H9 (cell line): Measurements from ENCODE around the gene MIR17HG. TPM values are rescaled to one million over a fixed set of nuclear protein-coding genes. Genes with fewer than 3 reads are reported as not detected.

Experiments
- DNase-seq: peaks from one replicate; pipeline ENCODE4 v3.0.0-alpha.2; 2017
- H2AFZ ChIP-seq: one replicate; pipeline ENCODE4 v1.6.1; 2013; ENCODE audit warnings: mild to moderate bottlenecking, low read length, control low read depth, moderate library complexity
- H2AK5ac ChIP-seq: 2 replicates; pipeline ENCODE4 v1.6.1; 2013; ENCODE audit warnings: low read length, control low read depth, mixed read lengths; ENCODE audit not compliant: insufficient read length
- H2BK120ac ChIP-seq: one replicate; pipeline ENCODE4 v1.6.1; 2013; ENCODE audit warnings: low read depth, mild to moderate bottlenecking, low read length, control low read depth, inconsistent platforms; ENCODE audit not compliant: poor library complexity, severe bottlenecking
- H2BK12ac ChIP-seq: 2 replicates; pipeline ENCODE4 v1.6.1; 2013; ENCODE audit warnings: low read length, control low read depth, mixed read lengths, low read depth; ENCODE audit not compliant: insufficient read length
- H2BK15ac ChIP-seq: 2 replicates; pipeline ENCODE4 v1.6.1; 2013; ENCODE audit warnings: low read depth, low read length, control low read depth
- H2BK20ac ChIP-seq: one replicate; pipeline ENCODE4 v1.6.1; 2013; ENCODE audit warnings: low read depth, mild to moderate bottlenecking, low read length, control low read depth, inconsistent platforms; ENCODE audit not compliant: poor library complexity, severe bottlenecking
- H2BK5ac ChIP-seq: 2 replicates; pipeline ENCODE4 v1.6.1; 2013; ENCODE audit warnings: low read length, control low read depth, mixed read lengths; ENCODE audit not compliant: insufficient read length
- H3K14ac ChIP-seq: 2 replicates; pipeline ENCODE4 v1.6.1; 2013; ENCODE audit warnings: low read length, control low read depth; ENCODE audit not compliant: insufficient read depth
- H3K18ac ChIP-seq: 2 replicates; pipeline ENCODE4 v1.6.1; 2013; ENCODE audit warnings: low read depth, mild to moderate bottlenecking, mixed read lengths, low read length, control low read depth; ENCODE audit not compliant: insufficient read length
- H3K23ac ChIP-seq: 2 replicates; pipeline ENCODE4 v1.6.1; 2013; ENCODE audit warnings: low read length, control low read depth, mixed read lengths, low read depth; ENCODE audit not compliant: insufficient read length
- H3K23me2 ChIP-seq: 2 replicates; pipeline ENCODE4 v1.6.1; 2013; ENCODE audit warnings: low read depth, mild to moderate bottlenecking, mixed read lengths, low read length, control low read depth; ENCODE audit not compliant: insufficient read length, poor library complexity, severe bottlenecking
- H3K27ac ChIP-seq: 2 replicates; pipeline ENCODE4 v1.5.1; 2013; ENCODE audit warnings: low read length, control low read depth, mixed read lengths, low read depth; ENCODE audit not compliant: insufficient read length
- H3K27me3 ChIP-seq: 2 replicates; pipeline ENCODE4 v1.6.1; 2013; ENCODE audit warnings: low read length, control low read depth, inconsistent platforms; ENCODE audit not compliant: insufficient read depth
- H3K4ac ChIP-seq: 2 replicates; pipeline ENCODE4 v1.6.1; 2013; ENCODE audit warnings: low read depth, mild to moderate bottlenecking, control low read depth, inconsistent platforms, low read length, moderate library complexity
- H3K4me1 ChIP-seq: 2 replicates; pipeline ENCODE4 v1.6.1; 2013; ENCODE audit warnings: low read length, control low read depth, inconsistent platforms; ENCODE audit not compliant: insufficient read depth
- H3K4me2 ChIP-seq: 2 replicates; pipeline ENCODE4 v1.6.1; 2013; ENCODE audit warnings: low read length, control low read depth, mixed read lengths; ENCODE audit not compliant: insufficient read length, insufficient read depth
- H3K56ac ChIP-seq: 2 replicates; pipeline ENCODE4 v1.6.1; 2013; ENCODE audit warnings: low read depth, mild to moderate bottlenecking, mixed read lengths, low read length, control low read depth; ENCODE audit not compliant: insufficient read length
- H3K79me1 ChIP-seq: 2 replicates; pipeline ENCODE4 v1.6.1; 2013; ENCODE audit warnings: low read depth, mild to moderate bottlenecking, moderate library complexity, low read length, control low read depth, inconsistent platforms; ENCODE audit not compliant: insufficient read depth, poor library complexity, severe bottlenecking
- H3K79me2 ChIP-seq: 2 replicates; pipeline ENCODE4 v1.6.1; 2013; ENCODE audit warnings: low read length, control low read depth, inconsistent platforms; ENCODE audit not compliant: insufficient read depth
- H3K9ac ChIP-seq: 2 replicates; pipeline ENCODE4 v1.6.1; 2013; ENCODE audit warnings: low read length, control low read depth, mixed read lengths; ENCODE audit not compliant: insufficient read length; ENCODE audit errors: extremely low read depth
- H3K9me3 ChIP-seq: one replicate; pipeline ENCODE4 v1.6.1; 2013; ENCODE audit warnings: low read depth, low read length, inconsistent platforms; ENCODE audit not compliant: control insufficient read depth
- H3T11ph ChIP-seq: one replicate; pipeline ENCODE4 v1.6.1; 2013; ENCODE audit warnings: mild to moderate bottlenecking, low read length, control low read depth, inconsistent platforms
- H4K20me1 ChIP-seq: one replicate; pipeline ENCODE4 v1.6.1; 2013; ENCODE audit not compliant: control insufficient read depth, insufficient read length, insufficient read depth
- H4K5ac ChIP-seq: 2 replicates; pipeline ENCODE4 v1.6.1; 2013; ENCODE audit warnings: low read depth, mild to moderate bottlenecking, mixed read lengths, low read length, control low read depth; ENCODE audit not compliant: insufficient read length
- H4K8ac ChIP-seq: replicated peaks from 2 replicates; pipeline ENCODE4 v1.6.1; 2013; ENCODE audit warnings: low read length, control low read depth, mixed read lengths, low read depth; ENCODE audit not compliant: insufficient read length
- H4K91ac ChIP-seq: 2 replicates; pipeline ENCODE4 v1.6.1; 2013; ENCODE audit warnings: low read depth, mild to moderate bottlenecking, moderate library complexity, mixed read lengths, low read length, control low read depth; ENCODE audit not compliant: insufficient read length
- H3K27ac Mint-ChIP-seq, 3 experiments: 2 replicates in 2 of 3; 3 replicates in 1 of 3; pipeline ENCODE4 v1.8.0; 2020 to 2021; ENCODE audit warnings: mixed read lengths in 3 of 3, mild to moderate bottlenecking in 1 of 3, moderate library complexity in 1 of 3
- H3K27me3 Mint-ChIP-seq: 2 replicates; pipeline ENCODE4 v1.8.0; 2021; ENCODE audit warnings: low read depth, mild to moderate bottlenecking, moderate library complexity, mixed read lengths
- H3K36me3 Mint-ChIP-seq, 3 experiments: 2 replicates in 2 of 3; 3 replicates in 1 of 3; pipeline ENCODE4 v1.8.0; 2020 to 2021; ENCODE audit warnings: low read depth in 3 of 3, mixed read lengths in 3 of 3; ENCODE audit not compliant: insufficient read depth in 1 of 3
- H3K4me1 Mint-ChIP-seq, 2 experiments: 2 replicates each; pipeline ENCODE4 v1.8.0; 2020; ENCODE audit warnings: mixed read lengths in 2 of 2
- H3K4me3 Mint-ChIP-seq, 2 experiments: 2 replicates in 1 of 2; 3 replicates in 1 of 2; pipeline ENCODE4 v1.8.0; 2020 to 2021; ENCODE audit warnings: mild to moderate bottlenecking in 2 of 2, mixed read lengths in 2 of 2, moderate library complexity in 1 of 2
- H3K9me3 Mint-ChIP-seq, 2 experiments: 2 replicates in 1 of 2; 3 replicates in 1 of 2; pipeline ENCODE4 v1.8.0; 2020; ENCODE audit warnings: mild to moderate bottlenecking in 2 of 2, mixed read lengths in 2 of 2, moderate library complexity in 1 of 2
- WGBS: extraction: QIAGEN DNeasy Blood & Tissue Kit; methylation state at CpG from one replicate; pipeline ENCODE4 v1.1.7; 2013; ENCODE audit warnings: missing lambda C conversion rate, low lambda C conversion rate, mixed read lengths; ENCODE audit not compliant: insufficient read length; ENCODE audit errors: extremely low coverage; 5-methylcytosine and 5-hydroxymethylcytosine counted together
- total RNA-seq: library from RNA; stranded (reverse); gene quantifications from 2 replicates; pipeline ENCODE4 v1.2.1, GENCODE V29; 2021
- TF ChIP-seq, protein P1 (sequence below): fragments of 200-600 bp; sonication (generic); conservative IDR thresholded peaks from 3 replicates; pipeline ENCODE4 v1.8.0; 2021; ENCODE audit warnings: antibody characterized with exemption, mild to moderate bottlenecking

Gene MIR17HG
- total RNA-seq, 1 experiment from 2014 or later = 38.7 TPM

DNA sequence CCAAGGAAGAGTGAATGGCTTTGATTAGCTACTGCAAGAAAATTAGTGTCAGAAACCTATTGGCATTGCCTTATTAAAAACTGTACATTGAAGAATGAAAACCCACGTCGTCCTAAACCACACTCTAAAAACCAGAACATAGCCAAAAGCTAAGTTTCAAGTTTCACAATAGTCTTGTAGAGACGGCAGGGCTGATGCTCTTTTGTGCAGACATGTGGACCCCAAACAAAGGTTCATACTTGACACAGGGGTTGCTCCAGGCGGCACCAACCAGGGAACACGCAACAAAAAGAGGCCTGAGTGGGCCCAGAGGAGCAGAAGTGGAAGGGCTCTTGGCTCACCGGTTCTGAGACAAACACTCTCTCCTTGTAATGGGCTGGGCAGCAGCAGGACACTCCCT is 28.6 kb upstream of the MIR17HG start:
- Histone ChIP-seq H3K18ac (no peak overlapping the region), H4K91ac (no peak overlapping the region), H2AK5ac (no peak overlapping the region), H4K5ac (no peak overlapping the region), H3K4ac (no peak overlapping the region), H2AFZ (no peak overlapping the region), H3K56ac (no peak overlapping the region), H3K79me1 (no peaks in the 10 kb centered on the region), H3K14ac (0 out of 2 replicates have a peak overlapping the region, but pooled peaks have one; percentile 1), H3K4me2 (no peak overlapping the region), H2BK12ac (no peak overlapping the region), H3K23me2 (no peaks in the 10 kb centered on the region), H3K9me3 (no peaks in the 10 kb centered on the region), H3K4me1 (no peaks in the 10 kb centered on the region), H4K20me1 (no peaks in the 10 kb centered on the region), H3K79me2 (no peaks in the 10 kb centered on the region), H2BK5ac (no peak overlapping the region), H4K8ac (no peak overlapping the region), H3T11ph (no peak overlapping the region), H2BK20ac (no peak overlapping the region), H2BK120ac (no peak overlapping the region), H3K23ac (no peak overlapping the region), H3K27ac (no peak overlapping the region), H3K27me3 (no peaks in the 10 kb centered on the region), H3K9ac (no peak overlapping the region), H2BK15ac (no peak overlapping the region)
- no peak overlapping the region for H3K4me3 Mint-ChIP-seq
- WGBS = no CpG with 5 or more reads among the region's 6 CpGs
- H3K4me1 Mint-ChIP-seq = 0 out of 4 replicates have a peak, but pooled peaks cover 0 to 6% of the 10 kb centered on the region in 2 experiments
- no peaks in the 10 kb centered on the region for H3K9me3 Mint-ChIP-seq
- TF ChIP-seq, protein P1, sequence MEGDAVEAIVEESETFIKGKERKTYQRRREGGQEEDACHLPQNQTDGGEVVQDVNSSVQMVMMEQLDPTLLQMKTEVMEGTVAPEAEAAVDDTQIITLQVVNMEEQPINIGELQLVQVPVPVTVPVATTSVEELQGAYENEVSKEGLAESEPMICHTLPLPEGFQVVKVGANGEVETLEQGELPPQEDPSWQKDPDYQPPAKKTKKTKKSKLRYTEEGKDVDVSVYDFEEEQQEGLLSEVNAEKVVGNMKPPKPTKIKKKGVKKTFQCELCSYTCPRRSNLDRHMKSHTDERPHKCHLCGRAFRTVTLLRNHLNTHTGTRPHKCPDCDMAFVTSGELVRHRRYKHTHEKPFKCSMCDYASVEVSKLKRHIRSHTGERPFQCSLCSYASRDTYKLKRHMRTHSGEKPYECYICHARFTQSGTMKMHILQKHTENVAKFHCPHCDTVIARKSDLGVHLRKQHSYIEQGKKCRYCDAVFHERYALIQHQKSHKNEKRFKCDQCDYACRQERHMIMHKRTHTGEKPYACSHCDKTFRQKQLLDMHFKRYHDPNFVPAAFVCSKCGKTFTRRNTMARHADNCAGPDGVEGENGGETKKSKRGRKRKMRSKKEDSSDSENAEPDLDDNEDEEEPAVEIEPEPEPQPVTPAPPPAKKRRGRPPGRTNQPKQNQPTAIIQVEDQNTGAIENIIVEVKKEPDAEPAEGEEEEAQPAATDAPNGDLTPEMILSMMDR = no peak
- no peak for DNase-seq
- no peaks in the 10 kb centered on the region for H3K27me3 Mint-ChIP-seq
- no peak overlapping the region for H3K27ac Mint-ChIP-seq
- H3K36me3 Mint-ChIP-seq = no peaks in the 10 kb centered on the region
